Effector memory CD4-positive, alpha-beta T cell (primary cell): Measurements from ENCODE around the gene TSPAN32.
A peak's percentile ranks its signal among the peaks of the same experiment; 100 is the strongest.

Experiments used
- DNase-seq, 3 donors: peaks; one replicate each; pipeline ENCODE4 v3.0.0-alpha.2; 2020
- H3K27ac ChIP-seq: 2 replicates; pipeline ENCODE4 v1.7.0; 2013; ENCODE audit warnings: mild to moderate bottlenecking, low read length, moderate library complexity; ENCODE audit not compliant: insufficient read depth, poor library complexity, severe bottlenecking
- H3K27me3 ChIP-seq: replicated peaks from 2 replicates; pipeline ENCODE4 v1.7.0; 2013; ENCODE audit warnings: mild to moderate bottlenecking, low read length; ENCODE audit not compliant: insufficient read depth, control insufficient read depth, poor library complexity, severe bottlenecking
- H3K36me3 ChIP-seq: 2 replicates; pipeline ENCODE4 v1.7.0; 2013; ENCODE audit warnings: mild to moderate bottlenecking, low read length, moderate library complexity; ENCODE audit not compliant: control insufficient read depth, insufficient read depth
- H3K4me1 ChIP-seq: 2 replicates; pipeline ENCODE4 v1.7.0; 2013; ENCODE audit warnings: low read length, mild to moderate bottlenecking; ENCODE audit not compliant: control insufficient read depth, insufficient read depth, poor library complexity, severe bottlenecking
- H3K4me3 ChIP-seq: 2 replicates; pipeline ENCODE4 v1.7.0; 2013; ENCODE audit warnings: low read length, low read depth, mild to moderate bottlenecking; ENCODE audit not compliant: insufficient read depth, poor library complexity, severe bottlenecking
- H3K9me3 ChIP-seq: 2 replicates; pipeline ENCODE4 v1.7.0; 2013; ENCODE audit warnings: mild to moderate bottlenecking, low read length, moderate library complexity; ENCODE audit not compliant: control insufficient read depth

TSPAN32 gene

DNA sequence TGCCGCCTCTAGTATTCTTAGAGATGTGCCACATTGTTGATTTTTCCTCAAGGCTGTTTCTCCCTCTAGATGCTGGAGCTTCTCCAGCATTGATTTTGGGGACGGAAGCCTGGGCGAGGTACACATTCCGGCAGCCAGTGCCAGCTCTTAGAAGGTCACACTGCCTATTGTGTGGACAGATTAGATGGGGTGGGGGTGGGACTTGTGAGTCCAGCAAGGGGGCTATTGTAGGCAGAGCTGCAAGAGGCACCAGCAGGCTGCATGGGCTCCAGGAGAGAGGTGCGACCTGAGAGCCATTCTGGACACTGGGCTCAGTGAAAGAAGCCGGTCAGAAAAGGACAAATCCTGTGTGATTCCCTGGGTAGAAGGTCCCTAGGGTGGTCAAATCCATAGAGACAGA is 12.5 kb upstream of the TSPAN32 start:
- no peak overlapping the region for H3K4me3 ChIP-seq
- no peaks in the 10 kb centered on the region for H3K36me3 ChIP-seq
- no peaks in the 10 kb centered on the region for H3K27me3 ChIP-seq
- no peak for DNase-seq
- no peaks in the 10 kb centered on the region for H3K4me1 ChIP-seq
- H3K9me3 ChIP-seq, result no peaks in the 10 kb centered on the region
- H3K27ac ChIP-seq, result no peak overlapping the region

DNA sequence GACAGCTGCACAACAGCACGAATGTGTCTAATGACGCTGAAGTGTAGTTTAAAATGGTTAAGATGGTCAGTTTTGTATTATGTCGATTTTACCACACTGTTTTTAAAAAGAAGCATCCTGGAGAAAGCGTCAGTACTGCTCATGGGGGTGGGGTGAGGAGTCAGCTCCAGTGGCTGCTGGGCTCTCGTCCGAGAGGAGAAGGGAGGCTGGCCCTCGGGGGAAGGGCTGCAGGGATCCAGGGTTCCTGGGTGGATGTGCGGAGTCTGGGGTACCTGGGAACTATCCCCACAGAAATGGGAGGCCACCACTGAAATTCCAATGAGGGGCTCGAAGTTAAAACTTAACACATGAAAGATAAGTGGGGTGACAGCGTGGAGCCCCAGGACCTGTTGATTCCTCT is 12.0 kb upstream of the TSPAN32 start:
- H3K27me3 ChIP-seq, result no peaks in the 10 kb centered on the region
- H3K36me3 ChIP-seq, result no peaks in the 10 kb centered on the region
- H3K9me3 ChIP-seq, result no peaks in the 10 kb centered on the region
- H3K4me3 ChIP-seq, result no peak overlapping the region
- DNase-seq, result no peak
- no peaks in the 10 kb centered on the region for H3K4me1 ChIP-seq
- H3K27ac ChIP-seq, result no peak overlapping the region

DNA sequence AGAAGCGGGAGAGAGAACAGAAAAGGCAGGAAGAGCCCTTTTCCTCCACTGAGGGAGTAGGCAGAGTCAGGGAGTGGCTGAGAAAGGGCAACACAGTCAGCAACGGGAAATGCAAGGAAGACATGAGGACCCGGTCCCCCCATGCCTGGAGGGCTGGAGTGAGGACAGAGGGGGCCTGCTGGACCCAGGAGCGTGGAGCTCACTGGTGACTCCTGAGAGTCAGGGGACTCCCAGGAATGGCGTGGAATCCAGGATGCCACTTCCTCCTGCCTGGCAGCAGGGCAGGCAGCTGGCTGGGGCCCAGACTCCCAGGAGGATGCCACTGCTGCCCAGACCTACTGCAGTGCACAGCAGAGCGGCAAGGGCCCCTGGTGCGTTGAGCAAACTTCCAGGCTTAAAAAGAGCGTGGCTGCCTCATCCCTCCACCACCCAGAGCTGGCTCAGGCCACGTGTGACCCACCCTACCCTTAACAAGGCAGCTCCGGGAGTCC is 11.4 kb upstream of the TSPAN32 start:
- H3K27ac ChIP-seq, result no peak overlapping the region
- no peak for DNase-seq
- H3K36me3 ChIP-seq, result no peaks in the 10 kb centered on the region
- no peaks in the 10 kb centered on the region for H3K9me3 ChIP-seq
- H3K27me3 ChIP-seq, result no peaks in the 10 kb centered on the region
- no peaks in the 10 kb centered on the region for H3K4me1 ChIP-seq
- no peak overlapping the region for H3K4me3 ChIP-seq

DNA sequence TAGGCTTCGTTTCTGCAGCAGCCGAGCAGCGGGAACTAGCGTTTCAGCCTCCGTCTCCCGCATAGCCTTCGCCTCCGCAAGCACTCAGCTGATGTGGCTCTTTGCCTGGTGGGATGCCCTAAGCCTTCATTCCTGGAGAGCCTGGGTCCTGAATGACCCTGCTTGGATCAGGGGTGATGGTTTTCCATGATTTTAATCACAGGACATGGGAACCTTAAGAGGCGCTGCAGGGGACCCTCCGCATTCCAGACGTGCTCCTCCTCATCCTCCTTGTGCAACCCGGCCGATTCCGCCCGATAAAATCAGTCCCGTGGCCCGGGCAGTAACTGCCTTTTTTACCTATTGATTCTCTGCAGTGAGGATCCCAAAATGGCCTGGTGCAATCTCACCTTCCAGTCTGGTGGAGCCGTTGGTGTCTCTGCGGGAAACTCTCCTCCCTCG is 8.3 kb upstream of the TSPAN32 start:
- Histone ChIP-seq H3K27me3 (no peaks in the 10 kb centered on the region), H3K27ac (no peak overlapping the region), H3K4me3 (no peak overlapping the region), H3K9me3 (no peaks in the 10 kb centered on the region), H3K36me3 (peaks cover 17% of the 10 kb centered on the region), H3K4me1 (no peaks in the 10 kb centered on the region)
- no peak for DNase-seq

DNA sequence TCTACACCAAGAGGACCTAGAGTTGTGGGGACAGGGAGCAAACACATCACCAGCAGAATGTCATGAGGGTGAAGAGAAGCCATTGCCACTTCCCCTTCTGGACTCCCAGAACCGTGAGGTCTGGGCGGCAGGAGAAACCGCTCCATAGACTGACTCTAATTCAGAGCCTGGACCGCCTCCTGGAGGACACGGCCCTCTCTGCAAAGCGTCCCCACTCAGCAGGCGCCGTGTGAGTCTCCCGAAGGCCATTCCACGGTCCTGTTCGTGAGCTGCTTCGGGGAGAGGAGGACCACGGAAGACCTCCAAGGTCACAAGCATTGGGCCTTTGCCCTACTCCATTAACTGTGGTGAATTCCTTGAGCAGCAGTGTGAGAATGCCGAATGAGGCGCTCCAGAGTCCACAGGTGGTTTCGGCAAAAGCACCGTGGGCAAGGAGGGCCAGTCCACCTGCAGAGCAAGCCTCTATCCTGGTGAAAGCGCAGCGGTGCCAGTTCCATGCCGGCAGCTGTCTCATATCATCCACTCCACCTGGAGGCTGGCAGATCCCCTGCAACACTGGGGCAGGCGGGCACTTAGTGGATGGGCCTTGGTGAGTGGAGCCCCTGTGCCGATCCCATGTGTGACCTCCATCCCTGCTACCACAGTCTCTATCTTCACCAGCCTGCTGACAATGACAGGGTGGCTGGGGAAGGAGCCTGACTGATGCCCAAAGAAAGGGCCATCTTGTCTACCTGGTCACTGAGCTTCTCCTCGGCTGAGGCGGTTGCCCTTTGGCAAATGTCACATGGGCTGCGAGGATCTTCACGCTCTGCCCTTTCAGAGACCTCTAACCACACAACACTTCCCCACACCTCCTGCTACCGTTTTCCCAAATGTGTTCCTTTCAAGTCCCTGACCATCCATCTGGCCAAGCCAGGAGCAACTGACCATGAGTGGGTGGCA is 7.6 kb upstream of the TSPAN32 start:
- Histone ChIP-seq H3K4me3 (no peak overlapping the region), H3K36me3 (peaks cover 24% of the 10 kb centered on the region), H3K4me1 (peaks cover 3% of the 10 kb centered on the region), H3K9me3 (no peaks in the 10 kb centered on the region), H3K27me3 (no peaks in the 10 kb centered on the region), H3K27ac (peak overlapping the region; percentile 3)
- DNase-seq, result no peak

DNA sequence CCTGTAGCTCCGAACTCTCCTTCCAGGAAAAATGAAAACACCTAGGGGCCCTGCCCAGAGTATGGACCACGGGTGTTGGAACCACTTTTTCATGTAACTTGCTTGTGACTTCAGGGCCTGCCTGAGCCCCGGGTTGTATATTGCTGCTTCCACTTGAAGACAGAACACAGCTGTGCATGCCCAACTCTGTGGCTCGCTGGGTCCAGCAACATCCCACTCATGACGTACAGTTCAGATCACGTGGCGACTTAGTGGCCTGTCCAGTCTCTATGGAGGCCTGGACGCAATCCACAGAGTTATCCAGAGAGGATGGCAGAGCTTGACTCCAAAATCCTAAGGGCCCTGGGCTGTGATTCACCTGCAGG is 6.9 kb upstream of the TSPAN32 start:
- no peaks in the 10 kb centered on the region for H3K9me3 ChIP-seq
- peaks cover 9% of the 10 kb centered on the region for H3K4me1 ChIP-seq
- H3K4me3 ChIP-seq, result no peak overlapping the region
- H3K27ac ChIP-seq, result peak overlapping the region; percentile 3
- no peak for DNase-seq
- no peaks in the 10 kb centered on the region for H3K27me3 ChIP-seq
- H3K36me3 ChIP-seq, result peaks cover 24% of the 10 kb centered on the region

DNA sequence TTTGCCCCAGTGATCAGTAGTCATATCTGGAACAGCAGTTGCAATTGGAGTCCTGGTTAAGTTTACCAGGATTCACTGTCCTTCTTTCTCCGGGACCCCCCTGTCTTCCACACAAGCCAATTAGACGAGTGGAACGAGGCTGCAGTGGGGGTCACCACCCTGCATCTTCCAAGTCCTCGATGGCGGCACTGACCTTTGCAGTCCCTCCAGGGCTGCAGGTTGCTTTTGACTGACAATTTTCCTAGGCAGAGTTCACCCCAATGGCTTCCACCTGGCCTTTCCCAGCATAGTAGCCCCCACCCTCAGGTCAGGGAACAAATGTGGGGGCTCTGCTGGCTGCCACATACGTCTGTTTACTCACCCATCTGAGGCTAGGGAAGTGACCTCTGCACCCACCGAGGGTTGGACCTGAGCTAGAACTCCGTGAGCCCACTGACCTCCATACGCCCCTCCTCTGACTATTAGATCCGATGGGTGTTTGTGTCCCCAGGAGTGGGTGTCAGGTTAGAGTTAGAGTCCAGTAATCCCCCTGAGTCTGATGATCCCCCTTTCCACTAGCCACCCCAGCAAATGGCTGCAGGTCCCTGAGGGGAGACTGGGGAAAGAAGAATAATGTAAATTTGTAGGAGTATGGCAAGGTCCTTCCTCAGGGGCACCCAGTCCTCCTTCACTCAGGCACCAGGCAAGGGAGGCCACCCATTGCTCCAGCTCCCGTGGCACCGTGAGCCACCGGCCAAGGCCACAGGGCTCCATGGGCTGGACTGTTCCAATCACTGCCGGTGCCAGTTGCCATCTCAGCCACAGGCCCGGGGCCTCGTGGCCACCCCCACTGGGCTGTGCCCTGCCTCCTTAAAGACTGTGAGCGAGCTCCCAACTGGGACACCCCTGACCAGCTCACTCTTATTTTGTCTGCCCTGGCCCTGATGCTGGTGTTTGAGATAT is 5.6 kb upstream of the TSPAN32 start:
- Histone ChIP-seq H3K4me3 (no peak overlapping the region), H3K9me3 (no peaks in the 10 kb centered on the region), H3K36me3 (peaks cover 24% of the 10 kb centered on the region), H3K4me1 (peaks cover 19% of the 10 kb centered on the region), H3K27ac (no peak overlapping the region), H3K27me3 (no peaks in the 10 kb centered on the region)
- DNase-seq, result no peak

DNA sequence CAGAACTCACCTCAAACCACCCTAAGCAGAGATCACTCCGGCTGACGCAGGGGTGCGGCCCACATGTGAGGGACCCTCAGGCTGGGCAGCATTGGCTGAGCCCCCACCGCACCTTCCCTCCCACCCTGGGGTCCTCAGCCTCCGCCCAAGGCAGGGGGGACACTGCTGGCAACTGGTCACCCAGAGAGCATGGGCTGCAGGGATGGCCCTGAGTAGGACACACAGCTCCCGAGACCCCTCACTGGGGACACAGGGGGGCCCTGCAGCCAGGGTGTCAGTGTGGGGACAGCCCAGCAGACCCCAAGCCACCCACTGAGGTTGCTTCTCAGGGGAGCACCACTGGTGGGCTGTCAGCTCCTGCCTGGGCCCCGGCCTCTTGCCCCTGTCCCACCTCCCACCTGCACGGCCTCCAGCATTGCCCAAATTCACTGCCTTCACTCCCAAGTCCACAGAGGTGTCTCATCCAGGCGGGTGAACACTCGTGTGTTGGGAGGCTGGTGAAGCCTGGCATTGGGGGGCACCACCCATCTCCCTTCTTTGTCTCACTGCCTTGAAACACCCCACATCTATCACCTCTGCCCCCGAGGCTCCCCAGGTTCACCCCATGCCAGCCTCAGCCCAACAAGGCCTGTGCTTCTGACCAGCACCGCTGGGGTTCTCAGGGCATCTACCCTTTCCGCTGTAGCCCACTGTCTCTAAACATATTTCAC is 4.7 kb upstream of the TSPAN32 start:
- no peak for DNase-seq

DNA sequence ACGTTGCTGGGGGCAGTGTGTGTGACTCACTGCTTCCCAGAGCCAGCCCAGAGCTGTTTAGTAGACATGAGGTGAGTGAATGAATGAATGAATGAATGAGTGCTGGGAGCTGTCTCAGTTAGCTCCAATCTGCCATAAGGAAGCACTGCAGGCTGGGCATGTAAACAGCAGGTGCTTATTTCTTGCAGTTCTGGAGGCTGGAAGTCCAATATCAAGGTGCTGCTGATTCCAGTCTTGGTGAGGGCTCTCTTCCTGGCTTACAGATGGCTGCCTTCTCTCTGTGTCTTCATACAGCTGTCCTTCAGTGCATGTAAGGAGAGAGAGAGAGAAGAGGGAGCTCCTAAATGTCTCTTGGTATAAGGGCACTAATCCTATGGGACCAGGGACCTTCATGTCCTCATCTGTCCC is 4.2 kb upstream of the TSPAN32 start:
- DNase-seq, result no peak
- H3K36me3 ChIP-seq, result peaks cover 24% of the 10 kb centered on the region
- no peak overlapping the region for H3K27ac ChIP-seq
- H3K9me3 ChIP-seq, result no peaks in the 10 kb centered on the region
- H3K4me3 ChIP-seq, result no peak overlapping the region
- H3K4me1 ChIP-seq, result peaks cover 33% of the 10 kb centered on the region
- H3K27me3 ChIP-seq, result no peaks in the 10 kb centered on the region

More for the DNA sequence above, 4.7 kb upstream of the TSPAN32 start:
- Histone ChIP-seq H3K4me3 (no peak overlapping the region), H3K27ac (no peak overlapping the region), H3K9me3 (no peaks in the 10 kb centered on the region), H3K27me3 (no peaks in the 10 kb centered on the region), H3K4me1 (peaks cover 28% of the 10 kb centered on the region), H3K36me3 (peaks cover 24% of the 10 kb centered on the region)
